ENCODE measurements around the gene RASSF3.

GRCh38 chr12:64709429-64709828, 99.1 kb downstream of the RASSF3 start:
- TF ChIP-seq CTCF (IDR thresholded peaks at IDR 0.05) (no peak), POLR2A (IDR thresholded peaks at IDR 0.05) (no peak)

Data from adrenal gland (tissue), 5 donors.